ENCODE results near the gene TRAF2.

Gene TRAF2

DNA sequence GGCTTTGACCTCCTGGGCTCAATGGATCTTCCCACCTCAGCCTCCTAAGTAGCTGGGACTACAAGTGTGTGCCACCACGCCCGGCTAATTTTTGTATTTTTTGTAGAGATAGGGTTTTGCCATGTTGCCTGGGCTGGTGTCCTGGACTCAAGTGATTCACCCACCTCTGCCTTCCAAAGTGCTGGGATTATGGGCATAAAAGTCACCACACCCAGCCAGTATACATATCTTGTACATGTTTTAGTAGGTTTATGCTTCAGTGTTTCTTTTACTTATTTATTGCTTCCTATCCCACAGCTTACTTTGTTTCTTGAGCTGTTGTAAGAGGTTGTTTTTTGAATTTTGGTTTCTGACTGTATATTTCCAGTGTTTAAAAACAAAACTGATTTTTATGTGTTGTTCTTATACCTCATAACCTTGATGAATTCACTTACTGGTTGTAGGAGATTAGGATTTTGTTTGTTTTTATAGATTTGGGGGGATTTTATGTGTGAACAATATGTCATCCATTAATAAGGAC is 45.4 kb downstream of the TRAF2 start:
- no peak for TF ChIP-seq CTCF (IDR thresholded peaks at IDR 0.05; ENCODE audit: insufficient read depth, low read length)
- TF ChIP-seq SPI1 (IDR thresholded peaks at IDR 0.05; ENCODE audit: borderline replicate concordance, low read depth), result no peak
- TF ChIP-seq GABPA (IDR thresholded peaks at IDR 0.05; ENCODE audit: low read depth), result no peak
- no peak for TF ChIP-seq REST (IDR thresholded peaks at IDR 0.05; ENCODE audit: insufficient replicate concordance, low read depth)
- H3K4me3 ChIP-seq (replicated peaks; ENCODE audit: insufficient read depth, low read length), result no peak overlapping the region
- no peaks in the 10 kb centered on the region for H3K27me3 ChIP-seq (ENCODE audit: insufficient read depth, poor library complexity, severe bottlenecking)
- no peak for DNase-seq (ENCODE audit: low read depth in 1 of 2, low spot score in 1 of 2)
- H3K27ac ChIP-seq (replicated peaks), result no peak overlapping the region

- TF ChIP-seq CTCF (IDR thresholded peaks at IDR 0.05; ENCODE audit: insufficient read depth, low read length), result no peak
- no peak for TF ChIP-seq REST (IDR thresholded peaks at IDR 0.05; ENCODE audit: insufficient replicate concordance, low read depth)
- no peak for TF ChIP-seq POLR2AphosphoS5 (IDR thresholded peaks at IDR 0.05; ENCODE audit: low read depth)
- no peak for TF ChIP-seq GABPA (IDR thresholded peaks at IDR 0.05; ENCODE audit: low read depth)
- no peak for TF ChIP-seq SPI1 (IDR thresholded peaks at IDR 0.05; ENCODE audit: borderline replicate concordance, low read depth)
- Histone ChIP-seq H3K27ac (replicated peaks) (no peak overlapping the region), H3K4me3 (replicated peaks; ENCODE audit: insufficient read depth, low read length) (no peak overlapping the region), H3K27me3 (ENCODE audit: insufficient read depth, poor library complexity, severe bottlenecking) (no peaks in the 10 kb centered on the region)
- no peak for DNase-seq (ENCODE audit: low read depth in 1 of 2, low spot score in 1 of 2)
Observed at GRCh38 chr9:136934277-136934676, 48.0 kb downstream of the TRAF2 start.

GRCh38 chr9:136935651-136936050 is 49.3 kb downstream of the TRAF2 start:
- no peak overlapping the region for H3K4me3 ChIP-seq (replicated peaks; ENCODE audit: insufficient read depth, low read length)
- TF ChIP-seq CTCF (IDR thresholded peaks at IDR 0.05; ENCODE audit: insufficient read depth, low read length), result no peak
- TF ChIP-seq SPI1 (IDR thresholded peaks at IDR 0.05; ENCODE audit: borderline replicate concordance, low read depth), result peak; percentile 35; the same call in 1 of the 2 replicates
- H3K27ac ChIP-seq (replicated peaks), result no peak overlapping the region
- H3K27me3 ChIP-seq (ENCODE audit: insufficient read depth, poor library complexity, severe bottlenecking), result no peaks in the 10 kb centered on the region
- DNase-seq (ENCODE audit: low read depth in 1 of 2, low spot score in 1 of 2), result peak in 1 of 2 experiments; percentile 27

DNA sequence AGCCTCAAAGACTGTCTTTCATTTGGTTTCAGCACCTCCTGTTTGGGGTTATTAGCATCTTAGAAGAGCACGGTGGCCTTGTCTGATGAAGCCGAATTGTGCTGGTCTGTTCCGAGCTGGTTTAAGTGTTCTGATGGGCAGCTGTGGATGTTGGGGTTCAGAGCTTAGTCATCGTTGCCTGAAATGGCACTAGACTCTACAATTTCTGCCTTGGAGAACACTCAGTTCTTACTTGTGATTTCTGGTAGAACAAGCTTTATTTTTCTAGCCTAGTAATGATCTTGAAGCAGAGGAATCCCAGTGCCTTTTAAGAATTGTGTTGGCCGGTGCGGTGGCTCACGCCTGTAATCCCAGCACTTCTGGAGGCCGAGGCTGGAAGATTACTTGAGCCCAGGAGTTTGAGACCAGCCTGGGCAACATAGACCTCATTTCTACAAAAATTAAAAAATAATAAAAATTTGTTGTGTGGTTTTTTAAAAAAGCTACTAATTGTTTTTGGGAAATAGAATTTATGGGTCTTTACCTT is 50.4 kb downstream of the TRAF2 start:
- H3K27ac ChIP-seq (replicated peaks), result no peak overlapping the region
- no peak overlapping the region for H3K4me3 ChIP-seq (replicated peaks; ENCODE audit: insufficient read depth, low read length)
- no peak for TF ChIP-seq SPI1 (IDR thresholded peaks at IDR 0.05; ENCODE audit: borderline replicate concordance, low read depth)
- no peak for TF ChIP-seq REST (IDR thresholded peaks at IDR 0.05; ENCODE audit: insufficient replicate concordance, low read depth)
- no peak for TF ChIP-seq CTCF (IDR thresholded peaks at IDR 0.05; ENCODE audit: insufficient read depth, low read length)
- TF ChIP-seq POLR2AphosphoS5 (IDR thresholded peaks at IDR 0.05; ENCODE audit: low read depth), result no peak
- no peak for TF ChIP-seq GABPA (IDR thresholded peaks at IDR 0.05; ENCODE audit: low read depth)
- no peaks in the 10 kb centered on the region for H3K27me3 ChIP-seq (ENCODE audit: insufficient read depth, poor library complexity, severe bottlenecking)
- DNase-seq (ENCODE audit: low read depth in 1 of 2, low spot score in 1 of 2), result no peak
